NCI-H2029 (cell line): ENCODE results near the gene RCAN2.
"Not testable (repeated sequence)": the region's sequence is repeated elsewhere in the genome, so short reads cannot be mapped to it uniquely, and the experiment has no call there.

Source experiments
- DNase-seq: peaks from one replicate; lab custom pipeline; 2025; lab: John Stamatoyannopoulos, UW

RCAN2 gene

GRCh38 chr6:46387728-46388127, 103.5 kb downstream of the RCAN2 start:
- DNase-seq, result not testable (repeated sequence)

- DNase-seq, result no peak
Measured at GRCh38 chr6:46381579-46381978, 109.7 kb downstream of the RCAN2 start.

- DNase-seq, result no peak
Measured at GRCh38 chr6:46381057-46381456, 110.2 kb downstream of the RCAN2 start.

GRCh38 chr6:46380152-46380807, 111.0 kb downstream of the RCAN2 start:
- peak; percentile 43 for DNase-seq

GRCh38 chr6:46378882-46379416, 112.3 kb downstream of the RCAN2 start:
- no peak for DNase-seq

GRCh38 chr6:46378161-46378881, 112.9 kb downstream of the RCAN2 start:
- no peak for DNase-seq

GRCh38 chr6:46377209-46377608, 114.0 kb downstream of the RCAN2 start:
- DNase-seq, result no peak

GRCh38 chr6:46376562-46377061, 114.6 kb downstream of the RCAN2 start:
- DNase-seq, result no peak

- DNase-seq, result no peak
Measured at GRCh38 chr6:46370622-46371021, 120.6 kb downstream of the RCAN2 start.

GRCh38 chr6:46368169-46368536, 123.1 kb downstream of the RCAN2 start:
- no peak for DNase-seq

GRCh38 chr6:46367354-46368168, 123.7 kb downstream of the RCAN2 start:
- no peak for DNase-seq

- DNase-seq, result no peak
Measured at GRCh38 chr6:46366190-46366900, 124.9 kb downstream of the RCAN2 start.

- DNase-seq, result no peak
Measured at GRCh38 chr6:46357591-46357990, 133.7 kb downstream of the RCAN2 start.

- DNase-seq, result no peak
Measured at GRCh38 chr6:46356543-46356942, 134.7 kb downstream of the RCAN2 start.

- no peak for DNase-seq
Measured at GRCh38 chr6:46353528-46353927, 137.7 kb downstream of the RCAN2 start.

GRCh38 chr6:46352541-46353268, 138.5 kb downstream of the RCAN2 start:
- no peak for DNase-seq

GRCh38 chr6:46350714-46351113, 140.5 kb downstream of the RCAN2 start:
- no peak for DNase-seq

- DNase-seq, result no peak
Measured at GRCh38 chr6:46347669-46348068, 143.6 kb downstream of the RCAN2 start.

GRCh38 chr6:46340246-46340645, 151.0 kb downstream of the RCAN2 start:
- DNase-seq, result no peak

GRCh38 chr6:46338131-46338530, 153.1 kb downstream of the RCAN2 start:
- no peak for DNase-seq

GRCh38 chr6:46334442-46334841, 156.8 kb downstream of the RCAN2 start:
- no peak for DNase-seq
